H1 (cell line): Measurements from ENCODE around the gene TP63. TPM values are rescaled to one million over a fixed set of nuclear protein-coding genes. Genes with fewer than 3 reads are reported as not detected.

Experiments
- CTCF ChIA-PET: fragments of 300-600 bp; sonication (Branson Sonifier 250); formaldehyde crosslinking; loops from one replicate; lab custom pipeline; 2021; ENCODE audit not compliant: partially characterized antibody; lab: Charles Lee
- POLR2A ChIA-PET: fragments of 300-600 bp; sonication (Branson Sonifier 250); formaldehyde crosslinking; loops from one replicate; lab custom pipeline; 2021; ENCODE audit warnings: inconsistent platforms; ENCODE audit not compliant: partially characterized antibody; lab: Charles Lee
- DNase-seq, 2 experiments: peaks; one replicate each; pipeline versions ENCODE4 v3.0.0 to v3.0.0-alpha.2; 2010 to 2022; ENCODE audit warnings: low spot score in 2 of 2, low read depth in 1 of 2, mixed read lengths in 1 of 2
- FAIRE-seq: peaks from 2 replicates; lab custom pipeline; 2011; peaks lifted over from hg19 to GRCh38; lab: Jason Lieb, UNC
- H2AFZ ChIP-seq: 2 replicates; pipeline ENCODE4 v1.8.1; 2012; ENCODE audit warnings: low read length, inconsistent platforms
- H2AK5ac ChIP-seq: 2 replicates; pipeline ENCODE4 v1.6.1; 2013; ENCODE audit warnings: low read depth, low read length
- H2BK120ac ChIP-seq: replicated peaks from 2 replicates; pipeline ENCODE3; 2013; ENCODE audit warnings: low read depth, low read length, inconsistent platforms
- H2BK12ac ChIP-seq: 2 replicates; pipeline ENCODE4 v1.6.1; 2013; ENCODE audit warnings: low read depth, low read length
- H2BK15ac ChIP-seq: 2 replicates; pipeline ENCODE4 v1.6.1; 2013; ENCODE audit warnings: low read length
- H2BK20ac ChIP-seq: 2 replicates; pipeline ENCODE4 v1.6.1; 2013; ENCODE audit warnings: low read length
- H2BK5ac ChIP-seq: 2 replicates; pipeline ENCODE4 v1.6.1; 2013; ENCODE audit warnings: low read depth, low read length
- H3K14ac ChIP-seq: 2 replicates; pipeline ENCODE4 v1.6.1; 2013; ENCODE audit warnings: inconsistent platforms; ENCODE audit not compliant: insufficient read length
- H3K18ac ChIP-seq: 2 replicates; pipeline ENCODE4 v1.6.1; 2013; ENCODE audit warnings: low read length; ENCODE audit errors: extremely low read depth
- H3K23ac ChIP-seq: 2 replicates; pipeline ENCODE4 v1.6.1; 2013; ENCODE audit warnings: inconsistent platforms; ENCODE audit not compliant: insufficient read length
- H3K23me2 ChIP-seq: 2 replicates; pipeline ENCODE4 v1.6.1; 2013; ENCODE audit warnings: low read depth, low read length
- H3K27ac ChIP-seq: 2 replicates; pipeline ENCODE4 v1.6.1; 2011; ENCODE audit warnings: low read depth, low read length, inconsistent platforms
- H3K27me3 ChIP-seq, 4 experiments: replicated peaks in 1 of 4; 1 replicate in 1 of 4; 2 replicates in 3 of 4; pipeline versions ENCODE4 v1.6.1 to v1.8.1; 2011 to 2013; ENCODE audit warnings: low read length in 3 of 4, mild to moderate bottlenecking in 3 of 4, inconsistent platforms in 2 of 4, mixed read lengths in 2 of 4, moderate library complexity in 1 of 4; ENCODE audit not compliant: control insufficient read depth in 3 of 4, insufficient read depth in 3 of 4; ENCODE audit errors: extremely low read depth in 1 of 4
- H3K36me3 ChIP-seq, 4 experiments: 2 replicates each; pipeline versions ENCODE4 v1.6.1 to v1.8.1; 2011 to 2013; ENCODE audit warnings: mild to moderate bottlenecking in 4 of 4, low read length in 3 of 4, moderate library complexity in 2 of 4, control low read depth in 1 of 4, inconsistent platforms in 1 of 4; ENCODE audit not compliant: insufficient read depth in 4 of 4, control insufficient read depth in 2 of 4
- H3K4ac ChIP-seq: replicated peaks from 2 replicates; pipeline ENCODE3; 2013; ENCODE audit warnings: low read length, low read depth, mixed read lengths, inconsistent platforms; ENCODE audit not compliant: insufficient read length
- H3K4me1 ChIP-seq, 4 experiments: replicated peaks in 1 of 4; 1 replicate in 1 of 4; 2 replicates in 3 of 4; pipeline versions ENCODE4 v1.6.1 to v1.8.1; 2011 to 2013; ENCODE audit warnings: low read length in 3 of 4, inconsistent platforms in 2 of 4, mixed read lengths in 1 of 4; ENCODE audit not compliant: insufficient read depth in 4 of 4, control insufficient read depth in 3 of 4
- H3K4me2 ChIP-seq, 2 experiments: 2 replicates each; pipeline versions ENCODE4 v1.6.1 to v1.8.1; 2011 to 2013; ENCODE audit warnings: low read depth in 2 of 2, low read length in 2 of 2, control low read depth in 1 of 2, inconsistent platforms in 1 of 2, mild to moderate bottlenecking in 1 of 2; ENCODE audit not compliant: insufficient read depth in 1 of 2
- H3K4me3 ChIP-seq, 4 experiments: fragments of 200-600, 300-600 bp in 1 of 4; sonication (generic), shearing (Covaris generic), sonication (Bioruptor Twin) in 1 of 4; 2 replicates each; pipeline versions ENCODE4 v1.5.1 to v1.8.1; 2011 to 2016; ENCODE audit warnings: low read length in 4 of 4, low read depth in 3 of 4, control low read depth in 2 of 4, inconsistent platforms in 2 of 4, mild to moderate bottlenecking in 2 of 4, mixed read lengths in 1 of 4, moderate library complexity in 1 of 4; ENCODE audit not compliant: insufficient read depth in 2 of 4; ENCODE audit errors: extremely low read depth in 1 of 4
- H3K56ac ChIP-seq: replicated peaks from 2 replicates; pipeline ENCODE3; 2013; ENCODE audit warnings: low read depth, mild to moderate bottlenecking, mixed read lengths, low read length, inconsistent platforms; ENCODE audit not compliant: insufficient read length
- H3K79me1 ChIP-seq: 2 replicates; pipeline ENCODE4 v1.6.1; 2013; ENCODE audit warnings: low read depth, low read length, control low read depth
- H3K79me2 ChIP-seq, 2 experiments: 2 replicates each; pipeline versions ENCODE4 v1.6.1 to v1.8.1; 2012 to 2013; ENCODE audit warnings: low read length in 2 of 2, mild to moderate bottlenecking in 2 of 2, inconsistent platforms in 1 of 2; ENCODE audit not compliant: insufficient read depth in 2 of 2, control insufficient read depth in 1 of 2
- H3K9ac ChIP-seq, 4 experiments: replicated peaks in 1 of 4; 1 replicate in 1 of 4; 2 replicates in 3 of 4; pipeline versions ENCODE4 v1.6.1 to v1.8.1; 2011 to 2013; ENCODE audit warnings: low read depth in 3 of 4, low read length in 3 of 4, control low read depth in 2 of 4, mild to moderate bottlenecking in 2 of 4, moderate library complexity in 2 of 4, inconsistent platforms in 1 of 4; ENCODE audit errors: extremely low read depth in 1 of 4
- H3K9me3 ChIP-seq, 2 experiments: 2 replicates each; pipeline versions ENCODE4 v1.6.1 to v1.8.1; 2012 to 2013; ENCODE audit warnings: mild to moderate bottlenecking in 2 of 2, moderate library complexity in 2 of 2, control low read depth in 1 of 2, inconsistent platforms in 1 of 2, low read depth in 1 of 2, low read length in 1 of 2, mixed read lengths in 1 of 2; ENCODE audit not compliant: insufficient read depth in 2 of 2
- H4K20me1 ChIP-seq, 2 experiments: replicated peaks in 1 of 2; 2 replicates each; pipeline versions ENCODE3 to v1.8.1; 2011 to 2013; ENCODE audit warnings: inconsistent platforms in 2 of 2, low read length in 2 of 2, mild to moderate bottlenecking in 1 of 2; ENCODE audit not compliant: insufficient read depth in 2 of 2, control insufficient read depth in 1 of 2
- H4K5ac ChIP-seq: 2 replicates; pipeline ENCODE4 v1.6.1; 2013; ENCODE audit warnings: low read length, low read depth, mixed read lengths, inconsistent platforms; ENCODE audit not compliant: insufficient read length
- H4K8ac ChIP-seq: 2 replicates; pipeline ENCODE4 v1.8.0; 2013; ENCODE audit warnings: mild to moderate bottlenecking, moderate library complexity, low read length, inconsistent platforms; ENCODE audit not compliant: insufficient read depth; ENCODE audit errors: extremely low read depth
- H4K91ac ChIP-seq: replicated peaks from 2 replicates; pipeline ENCODE3; 2013; ENCODE audit warnings: low read length, mixed read lengths, inconsistent platforms; ENCODE audit not compliant: insufficient read length
- ATF3 ChIP-seq: IDR thresholded peaks from 2 replicates; pipeline ENCODE4 v1.6.1; 2011; ENCODE audit warnings: low read depth, mild to moderate bottlenecking, low read length; ENCODE audit not compliant: insufficient read depth
- CBX5 ChIP-seq: fragments of 300-800, 300-1000 bp; sonication (generic); IDR thresholded peaks from 2 replicates; pipeline ENCODE4 v1.7.1; 2016; ENCODE audit warnings: antibody characterized with exemption, low read length, low read depth
- CREB1 ChIP-seq: IDR thresholded peaks from 2 replicates; pipeline ENCODE4 v1.6.1; 2012; ENCODE audit warnings: inconsistent platforms
- CTBP2 ChIP-seq: IDR thresholded peaks from 2 replicates; pipeline ENCODE4 v1.7.0; 2011; ENCODE audit warnings: borderline replicate concordance, mild to moderate bottlenecking, moderate library complexity, mixed read lengths, low read length; ENCODE audit not compliant: insufficient read depth, insufficient read length
- EP300 ChIP-seq, 2 experiments: IDR thresholded peaks; 1 replicate in 1 of 2; 2 replicates in 1 of 2; pipeline ENCODE4 v1.6.1; 2011 to 2012; ENCODE audit warnings: low read depth in 2 of 2, low read length in 2 of 2, mild to moderate bottlenecking in 2 of 2, borderline replicate concordance in 1 of 2, inconsistent platforms in 1 of 2, moderate library complexity in 1 of 2
- KDM1A ChIP-seq: fragments of 200-600, 300-600 bp; sonication (generic); IDR thresholded peaks from 2 replicates; pipeline ENCODE4 v1.7.1; 2016; ENCODE audit warnings: mild to moderate bottlenecking, low read length, borderline replicate concordance
- POLR2AphosphoS5 ChIP-seq: IDR thresholded peaks from 2 replicates; pipeline ENCODE4 v1.6.1; 2011; ENCODE audit warnings: low read depth, low read length
- SIRT6 ChIP-seq: IDR thresholded peaks from one replicate; pipeline ENCODE4 v1.7.1; 2012; ENCODE audit warnings: low read length, inconsistent platforms
- SP4 ChIP-seq: IDR thresholded peaks from 2 replicates; pipeline ENCODE4 v1.6.1; 2012; ENCODE audit warnings: low read length, inconsistent platforms
- SRF ChIP-seq: IDR thresholded peaks from 2 replicates; pipeline ENCODE4 v1.6.1; 2011; ENCODE audit warnings: mild to moderate bottlenecking, low read depth, low read length, moderate library complexity
- TBP ChIP-seq: IDR thresholded peaks from 2 replicates; pipeline ENCODE4 v1.6.1; 2011; ENCODE audit warnings: low read depth, low read length, improper control_type of control experiment
- TEAD4 ChIP-seq: IDR thresholded peaks from 2 replicates; pipeline ENCODE4 v1.6.1; 2012; ENCODE audit warnings: low read depth, low read length, inconsistent platforms, mixed read lengths
- USF2 ChIP-seq: IDR thresholded peaks from 2 replicates; pipeline ENCODE4 v1.6.1; 2011; ENCODE audit warnings: low read length, improper control_type of control experiment
- WGBS, 2 experiments: shearing (Covaris generic) in 1 of 2; methylation state at CpG; one replicate each; pipeline versions ENCODE4 v1.1.6 to v1.1.7; 2013 to 2015; ENCODE audit warnings: low lambda C conversion rate in 2 of 2, mixed read lengths in 2 of 2, inconsistent platforms in 1 of 2, low coverage in 1 of 2, missing lambda C conversion rate in 1 of 2; ENCODE audit not compliant: insufficient replicate concordance in 2 of 2, insufficient coverage in 1 of 2, insufficient read length in 1 of 2; ENCODE audit errors: extremely low coverage in 1 of 2, missing lambda C conversion rate in 1 of 2; 5-methylcytosine and 5-hydroxymethylcytosine counted together
- polyA plus RNA-seq, 7 experiments: library from polyadenylated mRNA; depleted of rRNA in 3 of 7; stranded (reverse) in 5 of 7; unstranded in 2 of 7; fragments of >200 nt in 5 of 7; fragments of 200-250 nt in 2 of 7; gene quantifications; 1 replicate in 5 of 7; 2 replicates in 1 of 7; 4 replicates in 1 of 7; pipeline versions ENCODE4 v1.2.1 to v1.2.3, GENCODE V29; 2011 to 2013; ENCODE audit warnings: missing spikeins in 2 of 7, mixed read lengths in 2 of 7
- total RNA-seq: library from RNA; stranded (reverse); fragmentation: NEBNext Ultra II Directional; extraction: Animal tissue kit (Norgen Biotek cat#: 25700); gene quantifications from 2 replicates; pipeline ENCODE4 v1.2.1, GENCODE V29; 2021

TP63 gene
- total and polyA plus RNA-seq, 2 of the 8 experiments (the other 6 are each of a cell fraction or from before 2014, with no cell fraction given): not detected

- DNase-seq (no peak), FAIRE-seq (no peak)
- H3K23me2 ChIP-seq: no peaks in the 10 kb centered on the region
- H3K79me2 ChIP-seq: no peaks in the 10 kb centered on the region
- H3K18ac ChIP-seq: no peak overlapping the region
- 83% methylated on average over 1 of the region's 1 CpG; no CpG with 5 or more reads in 1 of the 2 experiments for WGBS, 2 experiments
- H2AFZ ChIP-seq: no peak overlapping the region
- H3K79me1 ChIP-seq: no peaks in the 10 kb centered on the region
- no peaks in the 10 kb centered on the region for H3K4me1 ChIP-seq
- no peak overlapping the region for H3K23ac ChIP-seq
- POLR2A ChIA-PET: no interaction called here
- no peaks in the 10 kb centered on the region for H3K27me3 ChIP-seq
- H2BK12ac ChIP-seq: no peak overlapping the region
- H3K56ac ChIP-seq: no peak overlapping the region
- H4K91ac ChIP-seq: no peak overlapping the region
- TF ChIP-seq CBX5 (no peak), CTBP2 (no peak), USF2 (no peak), ATF3 (no peak), EP300 (IDR thresholded peaks at IDR 0.05; ENCODE audit: borderline replicate concordance in 1 of 2, low read depth in 2 of 2, low read length in 2 of 2) (no peak), CREB1 (no peak), SP4 (no peak), TEAD4 (no peak), TBP (no peak), POLR2AphosphoS5 (no peak), KDM1A (no peak), SRF (no peak), SIRT6 (no peak)
- TF ChIP-seq, all 59 proteins: peak for 0
- Histone ChIP-seq H2BK20ac (no peak overlapping the region), H3K27ac (no peak overlapping the region), H3K9me3 (no peaks in the 10 kb centered on the region), H2BK15ac (no peak overlapping the region), H3K36me3 (no peaks in the 10 kb centered on the region), H4K5ac (no peak overlapping the region), H2AK5ac (no peak overlapping the region), H3K9ac (no peak overlapping the region), H3K4ac (no peak overlapping the region), H4K20me1 (no peaks in the 10 kb centered on the region), H2BK120ac (no peak overlapping the region), H3K4me2 (no peak overlapping the region), H4K8ac (no peak overlapping the region), H2BK5ac (no peak overlapping the region), H3K4me3 (no peak overlapping the region), H3K14ac (no peak overlapping the region)
- CTCF ChIA-PET: no interaction called here
These were observed 114.4 kb downstream of the TP63 start for GRCh38 chr3:189745622-189746021.
